Glutamatergic neuron (in vitro differentiated cells): Measurements from ENCODE around the gene DLG2. TPM values are rescaled to one million over a fixed set of nuclear protein-coding genes. Genes with fewer than 3 reads are reported as not detected.

Source experiments
- DNase-seq: peaks from one replicate; pipeline ENCODE4 v3.0.0; 2022
- H3K27ac Mint-ChIP-seq: one replicate; pipeline ENCODE4 v1.8.0; 2020; ENCODE audit warnings: mild to moderate bottlenecking, mixed read lengths, inconsistent platforms; ENCODE audit not compliant: unreplicated experiment
- H3K27me3 Mint-ChIP-seq: one replicate; pipeline ENCODE4 v1.8.0; 2020; ENCODE audit warnings: mild to moderate bottlenecking, moderate library complexity, mixed read lengths, inconsistent platforms; ENCODE audit not compliant: unreplicated experiment
- H3K36me3 Mint-ChIP-seq: one replicate; pipeline ENCODE4 v1.8.0; 2020; ENCODE audit warnings: mild to moderate bottlenecking, mixed read lengths, inconsistent platforms; ENCODE audit not compliant: unreplicated experiment
- H3K4me1 Mint-ChIP-seq: one replicate; pipeline ENCODE4 v1.8.0; 2020; ENCODE audit warnings: mild to moderate bottlenecking, low read depth, mixed read lengths, inconsistent platforms; ENCODE audit not compliant: unreplicated experiment
- H3K4me3 Mint-ChIP-seq: one replicate; pipeline ENCODE4 v1.8.0; 2020; ENCODE audit warnings: mild to moderate bottlenecking, mixed read lengths, inconsistent platforms; ENCODE audit not compliant: unreplicated experiment
- H3K9me3 Mint-ChIP-seq: one replicate; pipeline ENCODE4 v1.8.0; 2020; ENCODE audit warnings: mild to moderate bottlenecking, moderate library complexity, mixed read lengths, inconsistent platforms; ENCODE audit not compliant: unreplicated experiment
- CTCF ChIP-seq: fragments of 200-600 bp; sonication (generic); IDR thresholded peaks from one replicate; pipeline ENCODE4 v1.5.0; 2021; ENCODE audit not compliant: partially characterized antibody, unreplicated experiment
- total RNA-seq: library from RNA; stranded (reverse); fragmentation: NEBNext Ultra II Directional; extraction: Animal tissue kit (Norgen Biotek cat#: 25700); gene quantifications from one replicate; pipeline ENCODE4 v1.2.1, GENCODE V29; 2021; ENCODE audit not compliant: unreplicated experiment

Gene DLG2
- total RNA-seq, 1 donor from 2014 or later: 2.9 TPM

- H3K4me1 Mint-ChIP-seq: peaks cover 4% of the 10 kb centered on the region
- H3K27ac Mint-ChIP-seq: no peak overlapping the region
- no peak for DNase-seq
- no peaks in the 10 kb centered on the region for H3K36me3 Mint-ChIP-seq
- no peak for TF ChIP-seq CTCF
- no peaks in the 10 kb centered on the region for H3K9me3 Mint-ChIP-seq
- H3K27me3 Mint-ChIP-seq: no peaks in the 10 kb centered on the region
- no peak overlapping the region for H3K4me3 Mint-ChIP-seq
These were observed 756.7 kb downstream of the DLG2 start for GRCh38 chr11:84870486-84870885.

GRCh38 chr11:84866922-84867321, 760.2 kb downstream of the DLG2 start:
- H3K9me3 Mint-ChIP-seq: no peaks in the 10 kb centered on the region

GRCh38 chr11:84865791-84866535, 761.2 kb downstream of the DLG2 start:
- Mint-ChIP-seq H3K27me3 (no peaks in the 10 kb centered on the region), H3K27ac (peak overlapping the region; percentile 39), H3K36me3 (no peaks in the 10 kb centered on the region), H3K4me3 (no peak overlapping the region), H3K4me1 (peaks cover 4% of the 10 kb centered on the region), H3K9me3 (no peaks in the 10 kb centered on the region)
- no peak for DNase-seq
- TF ChIP-seq CTCF: no peak

More at GRCh38 chr11:84866922-84867321, 760.2 kb downstream of the DLG2 start:
- H3K27ac Mint-ChIP-seq: no peak overlapping the region
- DNase-seq: no peak
- no peaks in the 10 kb centered on the region for H3K27me3 Mint-ChIP-seq
- TF ChIP-seq CTCF: no peak
- no peaks in the 10 kb centered on the region for H3K36me3 Mint-ChIP-seq
- H3K4me3 Mint-ChIP-seq: no peak overlapping the region
- H3K4me1 Mint-ChIP-seq: peaks cover 4% of the 10 kb centered on the region

- Mint-ChIP-seq H3K27ac (no peak overlapping the region), H3K27me3 (no peaks in the 10 kb centered on the region), H3K9me3 (no peaks in the 10 kb centered on the region), H3K4me1 (peaks cover 4% of the 10 kb centered on the region), H3K36me3 (no peaks in the 10 kb centered on the region), H3K4me3 (no peak overlapping the region)
- TF ChIP-seq CTCF: no peak
- DNase-seq: no peak
These were observed 761.9 kb downstream of the DLG2 start for GRCh38 chr11:84865257-84865656.

GRCh38 chr11:84857746-84858145, 769.4 kb downstream of the DLG2 start:
- Mint-ChIP-seq H3K27ac (no peak overlapping the region), H3K27me3 (no peaks in the 10 kb centered on the region), H3K4me1 (no peaks in the 10 kb centered on the region), H3K4me3 (no peak overlapping the region), H3K36me3 (no peaks in the 10 kb centered on the region), H3K9me3 (no peaks in the 10 kb centered on the region)
- no peak for TF ChIP-seq CTCF
- no peak for DNase-seq
